D341Med (cell line): Measurements from ENCODE around the gene CARD19.
"Not testable (repeated sequence)": the region's sequence is repeated elsewhere in the genome, so short reads cannot be mapped to it uniquely, and the experiment has no call there.

Experiments used
- DNase-seq: peaks from one replicate; pipeline ENCODE4 v3.0.0; 2012; ENCODE audit warnings: low spot score

The CARD19 gene

GRCh38 chr9:93088656-93089015, 7.4 kb upstream of the CARD19 start:
- DNase-seq: no peak

- no peak for DNase-seq
Observed at GRCh38 chr9:93089024-93089423, 7.0 kb upstream of the CARD19 start.

DNA sequence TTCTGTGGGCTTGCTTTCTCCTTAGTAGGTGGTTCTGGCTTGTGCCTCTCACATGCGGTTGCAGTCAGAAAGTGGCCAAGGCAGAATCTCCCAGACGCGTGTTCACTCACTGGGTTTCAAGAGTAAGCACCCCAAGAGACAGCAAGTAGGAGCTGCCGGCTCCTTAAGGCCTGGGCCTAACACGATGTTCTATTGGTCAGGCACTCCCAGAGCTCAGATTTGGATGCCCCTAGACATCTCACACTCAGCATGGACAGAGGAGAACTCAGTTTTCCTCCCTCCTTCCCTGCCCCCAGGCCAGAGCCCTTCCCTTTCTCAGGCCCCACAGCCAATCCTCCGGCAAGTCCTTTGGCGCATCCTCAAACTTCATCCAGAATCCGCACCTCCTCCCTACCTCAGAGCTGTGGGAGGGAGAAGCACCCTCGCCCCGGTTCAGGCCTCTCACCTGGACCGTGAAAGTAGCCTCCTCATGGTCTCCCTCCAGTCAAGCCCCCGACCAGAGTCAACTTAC, 6.5 kb upstream of the CARD19 start:
- DNase-seq: no peak

- DNase-seq: no peak
Observed at GRCh38 chr9:93090091-93090655, 5.8 kb upstream of the CARD19 start.

GRCh38 chr9:93091056-93091452, 5.0 kb upstream of the CARD19 start:
- DNase-seq: no peak

GRCh38 chr9:93091453-93092081, 4.5 kb upstream of the CARD19 start:
- no peak for DNase-seq

DNA sequence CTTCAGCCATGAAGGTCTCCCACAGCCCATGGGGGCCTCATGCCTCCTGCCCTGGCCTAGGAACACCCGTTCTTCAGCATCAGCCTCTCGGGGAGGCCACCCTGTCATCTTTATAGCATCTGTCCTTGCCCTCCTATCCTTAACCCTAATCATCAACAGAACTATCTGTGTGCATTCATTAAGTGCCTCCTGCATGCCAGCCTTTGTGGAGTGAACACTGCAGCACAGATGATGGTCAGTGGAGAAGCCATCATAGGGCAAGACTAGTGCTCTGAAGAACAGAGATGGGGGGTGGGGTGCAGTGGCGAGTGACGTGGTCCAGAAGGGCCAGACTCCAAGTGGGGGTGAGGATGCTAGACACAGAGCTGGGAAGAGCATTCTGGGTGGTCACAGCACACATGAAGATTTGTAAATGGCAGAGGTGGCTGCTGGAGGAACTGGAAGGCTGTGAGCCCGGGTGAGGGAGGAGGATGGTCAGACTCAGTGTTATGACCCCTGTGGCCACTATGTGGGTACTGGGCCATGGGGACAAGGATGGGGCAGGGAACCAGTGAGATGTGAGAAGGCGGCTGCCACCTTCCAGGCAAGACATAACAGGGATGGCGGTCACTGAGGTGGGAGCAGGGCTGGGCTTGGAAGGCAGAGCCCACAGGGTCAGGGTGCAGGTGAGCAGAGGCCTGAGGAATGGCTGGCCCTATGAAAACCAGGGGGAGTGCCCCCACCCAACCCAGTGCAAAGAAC, 3.6 kb upstream of the CARD19 start:
- DNase-seq: no peak

- DNase-seq: no peak
Observed at GRCh38 chr9:93093127-93093876, 2.7 kb upstream of the CARD19 start.

GRCh38 chr9:93093877-93094657, 1.9 kb upstream of the CARD19 start:
- no peak for DNase-seq

- no peak for DNase-seq
Observed at GRCh38 chr9:93094658-93095204, 1.3 kb upstream of the CARD19 start.

GRCh38 chr9:93095205-93096130, 549 bp upstream of the CARD19 start:
- DNase-seq: peak; percentile 97

GRCh38 chr9:93096811-93097382, 880 bp downstream of the CARD19 start:
- no peak for DNase-seq

- DNase-seq: no peak
Observed at GRCh38 chr9:93097511-93098201, 1.6 kb downstream of the CARD19 start.

DNA sequence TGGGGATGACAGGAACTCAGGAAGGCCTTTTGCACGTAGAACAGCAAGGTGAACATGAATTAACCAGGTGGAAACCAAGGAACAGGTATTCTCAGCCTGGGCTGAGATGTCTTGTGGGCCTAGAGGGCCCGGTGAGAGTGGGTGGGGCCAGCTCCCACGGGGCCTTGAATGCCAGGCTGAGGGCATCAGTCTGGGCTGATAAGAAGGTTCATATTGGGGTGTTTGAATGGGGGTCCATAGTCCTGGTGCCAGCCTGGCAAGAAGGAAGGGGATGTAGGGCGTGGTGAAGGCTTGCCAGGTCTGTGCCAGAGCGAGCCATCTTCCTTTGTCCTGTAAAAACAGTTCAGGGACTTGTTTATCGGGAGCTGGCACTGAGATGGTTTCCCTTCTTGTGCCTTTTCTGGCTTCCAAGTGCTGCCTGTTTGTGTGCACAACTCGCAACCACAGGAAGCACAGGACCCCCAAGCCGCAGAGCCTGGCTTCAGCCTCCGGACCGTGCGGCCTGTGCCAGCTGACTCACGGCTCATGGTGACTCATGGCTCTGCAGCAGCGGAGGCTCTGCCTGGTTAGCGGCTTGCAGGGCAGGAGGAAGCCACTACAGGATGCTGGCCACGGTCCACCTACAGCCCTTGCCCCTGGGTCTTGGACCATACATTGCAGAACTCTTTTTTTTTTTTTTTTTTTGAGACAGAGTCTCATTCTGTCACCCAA, 2.4 kb downstream of the CARD19 start:
- no peak for DNase-seq

- no peak for DNase-seq
Observed at GRCh38 chr9:93099551-93100275, 3.7 kb downstream of the CARD19 start.

GRCh38 chr9:93100276-93100636, 4.2 kb downstream of the CARD19 start:
- no peak for DNase-seq

- not testable (repeated sequence) for DNase-seq
Observed at GRCh38 chr9:93101086-93101485, 5.1 kb downstream of the CARD19 start.

DNA sequence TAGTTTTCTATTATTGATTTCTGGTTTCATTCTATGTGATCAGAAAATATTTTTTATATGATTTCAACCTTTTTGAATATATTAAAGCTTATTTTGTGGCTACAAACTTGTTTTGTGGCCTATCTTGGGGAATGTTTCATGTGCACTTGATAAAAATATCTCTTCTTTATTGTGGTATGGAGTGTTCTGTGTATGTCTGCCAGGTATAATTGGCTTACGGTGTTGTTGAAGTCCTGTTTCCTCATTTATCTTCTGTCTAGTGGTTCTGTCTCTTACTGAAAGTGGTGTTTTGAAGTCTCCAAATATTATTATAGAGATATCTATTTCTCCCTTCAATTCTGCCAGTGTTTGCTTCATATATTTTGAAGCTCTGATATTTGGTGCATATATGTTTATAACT, 9.6 kb downstream of the CARD19 start:
- DNase-seq: no peak
